WI38 (cell line): ENCODE data around the gene CACNA2D2.

Experiments used
- H3K4me3 ChIP-seq: 2 replicates; pipeline ENCODE4 v1.5.1; 2011; ENCODE audit warnings: low read depth, mild to moderate bottlenecking, control low read depth, low read length
- CTCF ChIP-seq: IDR thresholded peaks from 2 replicates; pipeline ENCODE4 v1.5.1; 2012; ENCODE audit warnings: low read depth, mild to moderate bottlenecking, control low read depth, low read length

The CACNA2D2 gene

GRCh38 chr3:50459785-50460184 is 43.6 kb downstream of the CACNA2D2 start:
- no peak overlapping the region for H3K4me3 ChIP-seq
- TF ChIP-seq CTCF, result no peak

- no peak overlapping the region for H3K4me3 ChIP-seq
- no peak for TF ChIP-seq CTCF
Measured at GRCh38 chr3:50457988-50458387, 45.4 kb downstream of the CACNA2D2 start.

DNA sequence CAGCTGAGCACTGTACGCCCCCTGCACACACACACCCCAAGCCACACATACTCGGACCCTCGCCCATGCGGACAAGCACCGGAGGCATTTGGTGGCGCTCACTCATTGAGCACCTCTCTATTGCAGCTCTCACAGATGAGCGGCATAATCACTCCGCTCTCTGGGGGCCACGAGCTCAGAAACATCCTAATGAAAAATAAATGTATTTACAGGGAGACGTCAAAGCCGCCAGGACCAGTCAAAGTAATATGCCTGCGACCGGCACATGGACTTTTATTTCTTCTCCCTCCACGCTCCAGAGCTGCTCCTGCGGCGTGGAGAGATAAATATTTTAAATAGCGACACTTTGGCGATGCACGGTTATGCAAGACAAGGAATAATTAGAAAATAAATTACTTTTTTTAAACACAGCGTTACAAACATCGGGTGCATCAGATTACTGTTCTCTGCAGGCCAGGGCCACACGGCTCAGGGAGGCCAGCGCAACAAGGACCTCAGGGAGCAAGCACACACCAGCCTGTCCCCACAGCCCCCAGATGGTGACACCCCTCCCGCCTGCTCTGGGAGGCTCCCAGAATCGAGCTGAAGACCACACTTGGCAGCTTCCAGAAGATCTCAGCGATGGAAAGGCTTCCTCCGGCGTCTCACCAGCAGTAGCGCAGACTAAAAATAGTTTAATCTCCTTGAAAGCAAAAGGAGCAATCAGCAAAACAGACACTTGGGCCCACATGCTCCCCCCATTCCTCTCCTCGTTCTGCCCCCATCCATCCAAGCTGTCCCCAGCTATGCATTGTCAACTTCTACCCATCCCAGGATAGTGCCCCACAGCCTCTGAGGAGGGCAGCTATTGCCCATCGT is 48.0 kb downstream of the CACNA2D2 start:
- no peak for TF ChIP-seq CTCF
- H3K4me3 ChIP-seq, result no peak overlapping the region

GRCh38 chr3:50454481-50455070 is 48.9 kb downstream of the CACNA2D2 start:
- no peak overlapping the region for H3K4me3 ChIP-seq
- no peak for TF ChIP-seq CTCF

DNA sequence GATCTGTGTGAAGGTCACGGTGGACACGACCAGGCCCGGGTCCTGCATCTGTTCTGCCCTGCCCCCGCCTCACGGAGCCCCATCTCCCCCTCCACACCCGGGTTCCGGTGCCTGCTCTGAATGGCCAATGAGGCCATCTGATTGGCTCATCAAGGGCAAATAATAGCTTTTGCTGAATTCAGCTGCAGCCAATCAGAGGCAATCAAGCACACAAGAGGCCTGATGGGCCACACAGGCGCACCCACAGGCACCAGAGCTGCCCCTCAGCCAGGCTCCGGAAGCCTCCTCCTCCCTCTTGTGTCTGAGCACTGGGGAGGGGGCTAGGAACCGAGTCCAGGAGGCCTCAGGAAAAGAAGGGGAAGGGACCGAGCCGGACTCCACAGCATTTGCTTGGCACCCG is 49.5 kb downstream of the CACNA2D2 start:
- no peak for TF ChIP-seq CTCF
- H3K4me3 ChIP-seq, result no peak overlapping the region

DNA sequence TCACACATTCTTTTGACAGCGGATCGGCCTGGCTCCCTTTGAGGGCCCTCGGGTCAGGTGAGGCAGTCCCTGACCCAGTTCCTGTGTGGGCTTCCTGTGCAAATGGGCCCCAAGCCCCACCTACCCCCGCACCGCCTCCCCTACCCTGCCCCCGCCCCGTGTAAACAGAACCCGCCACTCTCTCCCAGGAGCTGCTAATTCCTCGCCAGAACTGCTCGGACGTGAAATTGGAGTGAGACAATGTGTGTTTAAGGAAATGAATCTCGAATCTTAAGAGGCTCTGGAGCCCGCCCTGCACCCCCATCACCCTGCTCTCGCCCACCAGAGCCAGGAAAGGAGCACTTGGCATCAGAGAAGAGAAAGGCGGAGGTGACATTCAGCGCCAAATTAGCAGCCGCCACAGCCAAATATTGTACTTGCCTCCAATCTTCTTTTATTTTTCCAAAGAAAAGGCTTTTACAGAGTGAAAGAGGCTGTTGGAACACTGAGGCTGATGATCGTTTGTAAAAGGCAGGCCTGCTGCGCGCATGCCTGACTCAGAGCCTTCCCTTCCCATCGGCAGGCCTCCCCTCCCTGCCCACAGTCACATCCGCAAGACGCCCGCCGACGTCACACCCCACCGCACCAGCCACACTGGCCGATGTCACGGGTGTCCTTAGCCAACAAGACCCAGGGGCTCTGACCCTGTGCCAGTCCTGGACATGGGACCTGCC is 53.1 kb downstream of the CACNA2D2 start:
- no peak overlapping the region for H3K4me3 ChIP-seq
- TF ChIP-seq CTCF, result no peak
